Fibroblast of mammary gland (primary cell): ENCODE data around the gene KIAA0513.

Source experiments
- DNase-seq: peaks from one replicate; pipeline ENCODE4 v3.0.0-alpha.2; 2010; ENCODE audit warnings: low read depth
- H3K4me3 ChIP-seq: 2 replicates; pipeline ENCODE4 v1.5.1; 2011; ENCODE audit warnings: low read depth, mild to moderate bottlenecking, low read length, moderate library complexity; ENCODE audit not compliant: control insufficient read depth
- CTCF ChIP-seq: conservative IDR thresholded peaks from 2 replicates; pipeline ENCODE4 v1.5.1; 2011; ENCODE audit warnings: low read depth, low read length, inconsistent platforms; ENCODE audit not compliant: control insufficient read depth, insufficient read depth

The KIAA0513 gene

GRCh38 chr16:85125570-85126393 is 98.2 kb downstream of the KIAA0513 start:
- DNase-seq, result no peak
- TF ChIP-seq CTCF, result no peak
- no peak overlapping the region for H3K4me3 ChIP-seq

- no peak for TF ChIP-seq CTCF
- no peak for DNase-seq
- H3K4me3 ChIP-seq, result no peak overlapping the region
These were observed 98.8 kb downstream of the KIAA0513 start for GRCh38 chr16:85126394-85126704.

- H3K4me3 ChIP-seq, result no peak overlapping the region
- TF ChIP-seq CTCF, result no peak
- peak; percentile 82 for DNase-seq
These were observed 99.2 kb downstream of the KIAA0513 start for GRCh38 chr16:85126705-85127378.

GRCh38 chr16:85127379-85127723 is 99.8 kb downstream of the KIAA0513 start:
- no peak for DNase-seq
- H3K4me3 ChIP-seq, result no peak overlapping the region
- no peak for TF ChIP-seq CTCF

- no peak for TF ChIP-seq CTCF
- no peak for DNase-seq
- no peak overlapping the region for H3K4me3 ChIP-seq
These were observed 100.7 kb downstream of the KIAA0513 start for GRCh38 chr16:85128079-85128837.

- peak; percentile 69 for DNase-seq
- H3K4me3 ChIP-seq, result no peak overlapping the region
- no peak for TF ChIP-seq CTCF
These were observed 102.5 kb downstream of the KIAA0513 start for GRCh38 chr16:85129876-85130704.
